Measurements from ENCODE around the gene ACTL10. TPM values are rescaled to one million over a fixed set of nuclear protein-coding genes. Genes with fewer than 3 reads are reported as not detected.

Gene ACTL10
- total and polyA plus RNA-seq, 2 of the 13 experiments (the other 11 are each of a cell fraction or from before 2014, with no cell fraction given) = not detected

DNA sequence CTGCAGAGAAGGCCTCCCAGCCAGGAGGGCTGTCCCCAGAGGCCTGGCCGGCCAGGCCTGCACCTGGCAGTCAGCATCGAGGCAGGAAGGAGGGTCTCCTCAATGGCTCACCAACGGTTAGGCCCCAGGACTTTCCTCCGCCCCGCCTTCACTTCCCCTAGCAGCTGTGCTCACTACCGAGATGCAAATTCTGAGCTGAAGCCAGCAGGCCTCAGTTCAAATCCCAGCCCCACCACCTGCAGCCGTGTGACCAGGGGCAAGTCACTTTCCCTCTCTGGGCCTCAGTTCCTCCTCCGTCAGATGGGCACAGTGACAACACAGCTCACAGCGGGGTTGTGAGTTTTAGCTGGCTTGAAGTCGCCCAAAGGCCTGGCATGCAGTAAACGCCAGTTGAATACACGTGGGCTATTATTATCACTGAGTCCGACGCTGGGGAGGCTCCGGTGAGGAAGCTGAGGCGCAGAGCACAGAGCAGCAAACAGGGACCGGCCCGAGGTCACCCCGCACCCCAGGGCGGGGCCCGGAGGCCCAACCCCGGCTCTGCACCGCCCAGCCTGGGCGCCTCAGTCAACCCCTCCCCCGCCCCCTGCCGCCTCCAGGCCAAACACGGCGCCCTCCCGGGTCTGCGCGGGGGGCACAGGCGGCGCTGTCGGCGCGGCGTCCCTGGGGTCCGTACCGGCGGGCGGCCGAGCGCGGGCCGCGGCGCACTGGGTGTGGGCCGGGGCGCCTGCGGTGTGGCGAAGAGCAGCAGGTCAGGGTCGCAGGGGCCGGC lies 18.8 kb downstream of the ACTL10 start (continued):
- TF ChIP-seq, protein P1, sequence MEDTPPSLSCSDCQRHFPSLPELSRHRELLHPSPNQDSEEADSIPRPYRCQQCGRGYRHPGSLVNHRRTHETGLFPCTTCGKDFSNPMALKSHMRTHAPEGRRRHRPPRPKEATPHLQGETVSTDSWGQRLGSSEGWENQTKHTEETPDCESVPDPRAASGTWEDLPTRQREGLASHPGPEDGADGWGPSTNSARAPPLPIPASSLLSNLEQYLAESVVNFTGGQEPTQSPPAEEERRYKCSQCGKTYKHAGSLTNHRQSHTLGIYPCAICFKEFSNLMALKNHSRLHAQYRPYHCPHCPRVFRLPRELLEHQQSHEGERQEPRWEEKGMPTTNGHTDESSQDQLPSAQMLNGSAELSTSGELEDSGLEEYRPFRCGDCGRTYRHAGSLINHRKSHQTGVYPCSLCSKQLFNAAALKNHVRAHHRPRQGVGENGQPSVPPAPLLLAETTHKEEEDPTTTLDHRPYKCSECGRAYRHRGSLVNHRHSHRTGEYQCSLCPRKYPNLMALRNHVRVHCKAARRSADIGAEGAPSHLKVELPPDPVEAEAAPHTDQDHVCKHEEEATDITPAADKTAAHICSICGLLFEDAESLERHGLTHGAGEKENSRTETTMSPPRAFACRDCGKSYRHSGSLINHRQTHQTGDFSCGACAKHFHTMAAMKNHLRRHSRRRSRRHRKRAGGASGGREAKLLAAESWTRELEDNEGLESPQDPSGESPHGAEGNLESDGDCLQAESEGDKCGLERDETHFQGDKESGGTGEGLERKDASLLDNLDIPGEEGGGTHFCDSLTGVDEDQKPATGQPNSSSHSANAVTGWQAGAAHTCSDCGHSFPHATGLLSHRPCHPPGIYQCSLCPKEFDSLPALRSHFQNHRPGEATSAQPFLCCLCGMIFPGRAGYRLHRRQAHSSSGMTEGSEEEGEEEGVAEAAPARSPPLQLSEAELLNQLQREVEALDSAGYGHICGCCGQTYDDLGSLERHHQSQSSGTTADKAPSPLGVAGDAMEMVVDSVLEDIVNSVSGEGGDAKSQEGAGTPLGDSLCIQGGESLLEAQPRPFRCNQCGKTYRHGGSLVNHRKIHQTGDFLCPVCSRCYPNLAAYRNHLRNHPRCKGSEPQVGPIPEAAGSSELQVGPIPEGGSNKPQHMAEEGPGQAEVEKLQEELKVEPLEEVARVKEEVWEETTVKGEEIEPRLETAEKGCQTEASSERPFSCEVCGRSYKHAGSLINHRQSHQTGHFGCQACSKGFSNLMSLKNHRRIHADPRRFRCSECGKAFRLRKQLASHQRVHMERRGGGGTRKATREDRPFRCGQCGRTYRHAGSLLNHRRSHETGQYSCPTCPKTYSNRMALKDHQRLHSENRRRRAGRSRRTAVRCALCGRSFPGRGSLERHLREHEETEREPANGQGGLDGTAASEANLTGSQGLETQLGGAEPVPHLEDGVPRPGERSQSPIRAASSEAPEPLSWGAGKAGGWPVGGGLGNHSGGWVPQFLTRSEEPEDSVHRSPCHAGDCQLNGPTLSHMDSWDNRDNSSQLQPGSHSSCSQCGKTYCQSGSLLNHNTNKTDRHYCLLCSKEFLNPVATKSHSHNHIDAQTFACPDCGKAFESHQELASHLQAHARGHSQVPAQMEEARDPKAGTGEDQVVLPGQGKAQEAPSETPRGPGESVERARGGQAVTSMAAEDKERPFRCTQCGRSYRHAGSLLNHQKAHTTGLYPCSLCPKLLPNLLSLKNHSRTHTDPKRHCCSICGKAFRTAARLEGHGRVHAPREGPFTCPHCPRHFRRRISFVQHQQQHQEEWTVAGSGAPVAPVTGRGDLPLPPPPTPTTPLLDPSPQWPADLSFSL (CRISPR knock-in tag; IDR thresholded peaks at IDR 0.05) = no peak
- TF ChIP-seq, protein P2, sequence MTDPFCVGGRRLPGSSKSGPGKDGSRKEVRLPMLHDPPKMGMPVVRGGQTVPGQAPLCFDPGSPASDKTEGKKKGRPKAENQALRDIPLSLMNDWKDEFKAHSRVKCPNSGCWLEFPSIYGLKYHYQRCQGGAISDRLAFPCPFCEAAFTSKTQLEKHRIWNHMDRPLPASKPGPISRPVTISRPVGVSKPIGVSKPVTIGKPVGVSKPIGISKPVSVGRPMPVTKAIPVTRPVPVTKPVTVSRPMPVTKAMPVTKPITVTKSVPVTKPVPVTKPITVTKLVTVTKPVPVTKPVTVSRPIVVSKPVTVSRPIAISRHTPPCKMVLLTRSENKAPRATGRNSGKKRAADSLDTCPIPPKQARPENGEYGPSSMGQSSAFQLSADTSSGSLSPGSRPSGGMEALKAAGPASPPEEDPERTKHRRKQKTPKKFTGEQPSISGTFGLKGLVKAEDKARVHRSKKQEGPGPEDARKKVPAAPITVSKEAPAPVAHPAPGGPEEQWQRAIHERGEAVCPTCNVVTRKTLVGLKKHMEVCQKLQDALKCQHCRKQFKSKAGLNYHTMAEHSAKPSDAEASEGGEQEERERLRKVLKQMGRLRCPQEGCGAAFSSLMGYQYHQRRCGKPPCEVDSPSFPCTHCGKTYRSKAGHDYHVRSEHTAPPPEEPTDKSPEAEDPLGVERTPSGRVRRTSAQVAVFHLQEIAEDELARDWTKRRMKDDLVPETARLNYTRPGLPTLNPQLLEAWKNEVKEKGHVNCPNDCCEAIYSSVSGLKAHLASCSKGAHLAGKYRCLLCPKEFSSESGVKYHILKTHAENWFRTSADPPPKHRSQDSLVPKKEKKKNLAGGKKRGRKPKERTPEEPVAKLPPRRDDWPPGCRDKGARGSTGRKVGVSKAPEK (CRISPR knock-in tag; IDR thresholded peaks at IDR 0.05; ENCODE audit: borderline replicate concordance) = 0 out of 2 replicates have a peak, but pooled peaks have one; percentile 50
- no peak; a peak in 1 of 4 replicates for TF ChIP-seq KLF16 (CRISPR knock-in tag; IDR thresholded peaks at IDR 0.05)
- TF ChIP-seq, protein P3, sequence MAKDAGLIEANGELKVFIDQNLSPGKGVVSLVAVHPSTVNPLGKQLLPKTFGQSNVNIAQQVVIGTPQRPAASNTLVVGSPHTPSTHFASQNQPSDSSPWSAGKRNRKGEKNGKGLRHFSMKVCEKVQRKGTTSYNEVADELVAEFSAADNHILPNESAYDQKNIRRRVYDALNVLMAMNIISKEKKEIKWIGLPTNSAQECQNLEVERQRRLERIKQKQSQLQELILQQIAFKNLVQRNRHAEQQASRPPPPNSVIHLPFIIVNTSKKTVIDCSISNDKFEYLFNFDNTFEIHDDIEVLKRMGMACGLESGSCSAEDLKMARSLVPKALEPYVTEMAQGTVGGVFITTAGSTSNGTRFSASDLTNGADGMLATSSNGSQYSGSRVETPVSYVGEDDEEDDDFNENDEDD (CRISPR knock-in tag; IDR thresholded peaks at IDR 0.05; ENCODE audit: borderline replicate concordance) = no peak; the same call in 1 of the 2 replicates
- no peak for TF ChIP-seq RFX5 (IDR thresholded peaks at IDR 0.05; ENCODE audit: low read depth, low read length)
- TF ChIP-seq ZNF33A (CRISPR knock-in tag; IDR thresholded peaks at IDR 0.05; ENCODE audit: borderline replicate concordance) = no peak
- TF ChIP-seq ZSCAN30 (CRISPR knock-in tag; IDR thresholded peaks at IDR 0.05) = no peak
- TF ChIP-seq SMAD3 (CRISPR knock-in tag; IDR thresholded peaks at IDR 0.05) = no peak
- 0 out of 2 replicates have a peak, but pooled peaks have one; percentile 45 for TF ChIP-seq DNMT3B (CRISPR knock-in tag; conservative IDR thresholded peaks at IDR 0.05)
- no peak for TF ChIP-seq KDM6A (CRISPR knock-in tag; IDR thresholded peaks at IDR 0.05; ENCODE audit: low read depth)
- TF ChIP-seq, protein P4, sequence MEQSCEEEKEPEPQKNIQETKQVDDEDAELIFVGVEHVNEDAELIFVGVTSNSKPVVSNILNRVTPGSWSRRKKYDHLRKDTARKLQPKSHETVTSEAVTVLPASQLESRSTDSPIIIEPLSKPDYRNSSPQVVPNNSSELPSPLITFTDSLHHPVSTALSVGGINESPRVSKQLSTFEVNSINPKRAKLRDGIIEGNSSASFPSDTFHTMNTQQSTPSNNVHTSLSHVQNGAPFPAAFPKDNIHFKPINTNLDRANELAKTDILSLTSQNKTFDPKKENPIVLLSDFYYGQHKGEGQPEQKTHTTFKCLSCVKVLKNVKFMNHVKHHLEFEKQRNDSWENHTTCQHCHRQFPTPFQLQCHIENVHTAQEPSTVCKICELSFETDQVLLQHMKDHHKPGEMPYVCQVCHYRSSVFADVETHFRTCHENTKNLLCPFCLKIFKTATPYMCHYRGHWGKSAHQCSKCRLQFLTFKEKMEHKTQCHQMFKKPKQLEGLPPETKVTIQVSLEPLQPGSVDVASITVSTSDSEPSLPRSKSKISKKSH (CRISPR knock-in tag; IDR thresholded peaks at IDR 0.05; ENCODE audit: borderline replicate concordance) = 0 out of 2 replicates have a peak, but pooled peaks have one; percentile 75
- peak; percentile 77; the same call in 1 of the 2 replicates for TF ChIP-seq ZMAT3 (CRISPR knock-in tag; conservative IDR thresholded peaks at IDR 0.05)
- TF ChIP-seq TAF15 (IDR thresholded peaks at IDR 0.05; ENCODE audit: low read depth, low read length, poor library complexity, severe bottlenecking) = no peak
- TF ChIP-seq ZNF839 (CRISPR knock-in tag; IDR thresholded peaks at IDR 0.05; ENCODE audit: borderline replicate concordance) = peak; percentile 62; the same call in 1 of the 2 replicates
- TF ChIP-seq PRPF4 (IDR thresholded peaks at IDR 0.05; ENCODE audit: low read depth, low read length, poor library complexity, severe bottlenecking) = no peak
- no peak for TF ChIP-seq ZNF644 (CRISPR knock-in tag; IDR thresholded peaks at IDR 0.05; ENCODE audit: low read depth)
